ACC112 (cell line): Measurements from ENCODE around the gene CCDC191.
A peak's percentile ranks its signal among the peaks of the same experiment; 100 is the strongest.

Experiments used
- H2AFZ ChIP-seq: fragments of 200-600 bp; sonication (generic); one replicate; pipeline ENCODE4 v1.6.0; 2017; ENCODE audit warnings: antibody characterized with exemption, low read length; ENCODE audit not compliant: unreplicated experiment
- H3K27ac ChIP-seq: fragments of 200-600 bp; sonication (generic); 2 replicates; pipeline ENCODE4 v1.5.1; 2014; ENCODE audit warnings: low read depth, mild to moderate bottlenecking, antibody characterized with exemption, low read length, moderate library complexity
- H3K27me3 ChIP-seq: fragments of 200-600 bp; sonication (generic); 2 replicates; pipeline ENCODE4 v1.6.1; 2014; ENCODE audit warnings: mild to moderate bottlenecking, antibody characterized with exemption, low read length, moderate library complexity, mixed read lengths; ENCODE audit not compliant: insufficient read depth
- H3K36me3 ChIP-seq: fragments of 200-600 bp; sonication (generic); 2 replicates; pipeline ENCODE4 v1.6.1; 2016; ENCODE audit warnings: mild to moderate bottlenecking, antibody characterized with exemption, low read length, moderate library complexity, mixed read lengths; ENCODE audit not compliant: insufficient read depth
- H3K4me1 ChIP-seq: fragments of 200-600 bp; sonication (generic); one replicate; pipeline ENCODE4 v1.6.1; 2016; ENCODE audit warnings: low read length, mixed read lengths; ENCODE audit not compliant: insufficient read depth, unreplicated experiment, control insufficient read depth
- H3K4me3 ChIP-seq: fragments of 200-600 bp; sonication (generic); 2 replicates; pipeline ENCODE4 v1.5.1; 2014; ENCODE audit warnings: mild to moderate bottlenecking, low read depth, low read length
- H3K79me2 ChIP-seq: fragments of 200-600 bp; sonication (generic); one replicate; pipeline ENCODE4 v1.6.0; 2016; ENCODE audit warnings: low read length; ENCODE audit not compliant: control insufficient read depth, unreplicated experiment, insufficient read depth

Gene CCDC191

GRCh38 chr3:114086356-114086755 is 30.0 kb upstream of the CCDC191 start:
- H2AFZ ChIP-seq: no peak overlapping the region
- no peaks in the 10 kb centered on the region for H3K4me1 ChIP-seq
- H3K36me3 ChIP-seq: peaks cover 41% of the 10 kb centered on the region
- no peaks in the 10 kb centered on the region for H3K27me3 ChIP-seq
- H3K79me2 ChIP-seq: no peaks in the 10 kb centered on the region
- H3K27ac ChIP-seq: no peak overlapping the region
- no peak overlapping the region for H3K4me3 ChIP-seq

GRCh38 chr3:114083112-114083511 is 26.8 kb upstream of the CCDC191 start:
- peaks cover 54% of the 10 kb centered on the region for H3K36me3 ChIP-seq

GRCh38 chr3:114081037-114081436 is 24.7 kb upstream of the CCDC191 start:
- H3K36me3 ChIP-seq: peaks cover 48% of the 10 kb centered on the region
- no peak overlapping the region for H2AFZ ChIP-seq
- H3K4me3 ChIP-seq: no peak overlapping the region
- no peaks in the 10 kb centered on the region for H3K27me3 ChIP-seq
- peaks cover 18% of the 10 kb centered on the region for H3K4me1 ChIP-seq
- peak overlapping the region; percentile 58; the same call in 1 of the 2 replicates for H3K27ac ChIP-seq
- H3K79me2 ChIP-seq: no peaks in the 10 kb centered on the region

More at GRCh38 chr3:114083112-114083511, 26.8 kb upstream of the CCDC191 start:
- peaks cover 18% of the 10 kb centered on the region for H3K4me1 ChIP-seq
- H2AFZ ChIP-seq: no peak overlapping the region
- H3K27me3 ChIP-seq: no peaks in the 10 kb centered on the region
- no peak overlapping the region for H3K27ac ChIP-seq
- H3K79me2 ChIP-seq: no peaks in the 10 kb centered on the region
- no peak overlapping the region for H3K4me3 ChIP-seq

GRCh38 chr3:114080201-114080600 is 23.9 kb upstream of the CCDC191 start:
- peak overlapping the region; percentile 47 for H2AFZ ChIP-seq
- H3K4me1 ChIP-seq: peaks cover 18% of the 10 kb centered on the region
- peak overlapping the region; percentile 58 for H3K27ac ChIP-seq
- H3K79me2 ChIP-seq: no peaks in the 10 kb centered on the region
- H3K27me3 ChIP-seq: no peaks in the 10 kb centered on the region
- peaks cover 47% of the 10 kb centered on the region for H3K36me3 ChIP-seq
- H3K4me3 ChIP-seq: peak overlapping the region; percentile 57

- peaks cover 48% of the 10 kb centered on the region for H3K36me3 ChIP-seq
- H3K27me3 ChIP-seq: no peaks in the 10 kb centered on the region
- H2AFZ ChIP-seq: peak overlapping the region; percentile 47
- no peaks in the 10 kb centered on the region for H3K79me2 ChIP-seq
- H3K27ac ChIP-seq: peak overlapping the region; percentile 58
- peaks cover 18% of the 10 kb centered on the region for H3K4me1 ChIP-seq
- H3K4me3 ChIP-seq: peak overlapping the region; percentile 57
Measured at GRCh38 chr3:114079761-114080160, 23.4 kb upstream of the CCDC191 start.

- peaks cover 18% of the 10 kb centered on the region for H3K4me1 ChIP-seq
- no peak overlapping the region for H2AFZ ChIP-seq
- peaks cover 2% of the 10 kb centered on the region for H3K79me2 ChIP-seq
- H3K36me3 ChIP-seq: peaks cover 47% of the 10 kb centered on the region
- no peak overlapping the region for H3K27ac ChIP-seq
- H3K4me3 ChIP-seq: no peak overlapping the region
- no peaks in the 10 kb centered on the region for H3K27me3 ChIP-seq
Measured at GRCh38 chr3:114078126-114078525, 21.8 kb upstream of the CCDC191 start.

GRCh38 chr3:114076711-114077110 is 20.4 kb upstream of the CCDC191 start:
- Histone ChIP-seq H2AFZ (no peak overlapping the region), H3K4me3 (no peak overlapping the region), H3K36me3 (peaks cover 38% of the 10 kb centered on the region), H3K27ac (no peak overlapping the region), H3K27me3 (no peaks in the 10 kb centered on the region), H3K79me2 (peaks cover 2% of the 10 kb centered on the region), H3K4me1 (peaks cover 18% of the 10 kb centered on the region)

GRCh38 chr3:114071786-114072185 is 15.5 kb upstream of the CCDC191 start:
- Histone ChIP-seq H3K27ac (no peak overlapping the region), H3K79me2 (peaks cover 5% of the 10 kb centered on the region), H3K27me3 (no peaks in the 10 kb centered on the region), H3K4me3 (no peak overlapping the region), H3K36me3 (peaks cover 39% of the 10 kb centered on the region), H3K4me1 (no peaks in the 10 kb centered on the region), H2AFZ (no peak overlapping the region)

- peaks cover 8% of the 10 kb centered on the region for H3K4me1 ChIP-seq
- H3K27ac ChIP-seq: no peak overlapping the region
- peaks cover 34% of the 10 kb centered on the region for H3K36me3 ChIP-seq
- H2AFZ ChIP-seq: no peak overlapping the region
- no peak overlapping the region for H3K4me3 ChIP-seq
- H3K27me3 ChIP-seq: no peaks in the 10 kb centered on the region
- H3K79me2 ChIP-seq: peaks cover 16% of the 10 kb centered on the region
Measured at GRCh38 chr3:114068336-114068735, 12.0 kb upstream of the CCDC191 start.

- no peak overlapping the region for H2AFZ ChIP-seq
- H3K27me3 ChIP-seq: no peaks in the 10 kb centered on the region
- H3K4me1 ChIP-seq: peaks cover 8% of the 10 kb centered on the region
- peaks cover 19% of the 10 kb centered on the region for H3K79me2 ChIP-seq
- peaks cover 34% of the 10 kb centered on the region for H3K36me3 ChIP-seq
- no peak overlapping the region for H3K4me3 ChIP-seq
- no peak overlapping the region for H3K27ac ChIP-seq
Measured at GRCh38 chr3:114067804-114068203, 11.5 kb upstream of the CCDC191 start.

- H3K36me3 ChIP-seq: peaks cover 6% of the 10 kb centered on the region; the same call in 1 of the 2 replicates
- peaks cover 16% of the 10 kb centered on the region for H3K4me1 ChIP-seq
- no peaks in the 10 kb centered on the region for H3K27me3 ChIP-seq
- H3K79me2 ChIP-seq: peaks cover 72% of the 10 kb centered on the region
- no peak overlapping the region for H2AFZ ChIP-seq
- no peak overlapping the region for H3K4me3 ChIP-seq
- no peak overlapping the region for H3K27ac ChIP-seq
Measured at GRCh38 chr3:114060906-114061655, 4.8 kb upstream of the CCDC191 start.
